Measurements from ENCODE around the gene KRTDAP.

GRCh38 chr19:35516310-35516709, 26.0 kb upstream of the KRTDAP start:
- TF ChIP-seq GATA2 (IDR thresholded peaks at IDR 0.05; ENCODE audit: low read depth, low read length) (no peak), GATA3 (IDR thresholded peaks at IDR 0.05; ENCODE audit: low read depth, low read length) (no peak)
